Measurements from ENCODE around the gene KMT2B. TPM values are rescaled to one million over a fixed set of nuclear protein-coding genes. Genes with fewer than 3 reads are reported as not detected.

The KMT2B gene
- total RNA-seq, 1 experiment from 2014 or later: 10.8 TPM

GRCh38 chr19:35729021-35729420, 11.2 kb downstream of the KMT2B start:
- H3K4me2 ChIP-seq (ENCODE audit: low read length): no peak overlapping the region
- no peaks in the 10 kb centered on the region for H3K9me2 ChIP-seq (replicated peaks; ENCODE audit: low read length)
- H3K27me3 ChIP-seq (ENCODE audit: low read length): no peaks in the 10 kb centered on the region
- CTCF ChIA-PET: no interaction called here
- POLR2A ChIA-PET (ENCODE audit: unreplicated experiment): no interaction called here
- BruUV-seq (replicated peaks): no TSS peak
- TF ChIP-seq EZH2phosphoT487 (IDR thresholded peaks at IDR 0.05; ENCODE audit: borderline replicate concordance, low read length) (no peak), EZH2 (IDR thresholded peaks at IDR 0.05; ENCODE audit: low read length, unreplicated experiment) (no peak), CTCF (conservative IDR thresholded peaks at IDR 0.05; ENCODE audit: low read depth, low read length) (no peak)
- no peak overlapping the region for H3K27ac ChIP-seq (ENCODE audit: low read length)
- H3K4me1 ChIP-seq (ENCODE audit: insufficient read depth, low read length): no peaks in the 10 kb centered on the region
- no peaks in the 10 kb centered on the region for H4K20me1 ChIP-seq (ENCODE audit: low read length)
- no peak for ATAC-seq
- no peak overlapping the region for H3K4me3 ChIP-seq (ENCODE audit: low read length)
- intact Hi-C loops (cut with micrococcal nuclease): no loop called here
- H3K9ac ChIP-seq (ENCODE audit: low read length): no peak overlapping the region
- H2AFZ ChIP-seq (ENCODE audit: low read length): no peak overlapping the region
- H3K36me3 ChIP-seq (ENCODE audit: low read depth, low read length): peaks cover 5% of the 10 kb centered on the region
- H3F3A ChIP-seq (ENCODE audit: low read length, unreplicated experiment): no peaks in the 10 kb centered on the region
- no peaks in the 10 kb centered on the region for H3K79me2 ChIP-seq (ENCODE audit: low read length)
- no peak for DNase-seq
- no peaks in the 10 kb centered on the region for H3K9me3 ChIP-seq (ENCODE audit: low read length)

- CTCF ChIA-PET: no interaction called here
These were observed 12.0 kb downstream of the KMT2B start for GRCh38 chr19:35729763-35730162.

GRCh38 chr19:35730326-35730725, 12.5 kb downstream of the KMT2B start:
- H3K79me2 ChIP-seq (ENCODE audit: low read length): no peaks in the 10 kb centered on the region
- no TSS peak for BruUV-seq (replicated peaks)
- no peak overlapping the region for H3K27ac ChIP-seq (ENCODE audit: low read length)
- H2AFZ ChIP-seq (ENCODE audit: low read length): no peak overlapping the region
- H4K20me1 ChIP-seq (ENCODE audit: low read length): no peaks in the 10 kb centered on the region
- no peak overlapping the region for H3K4me3 ChIP-seq (ENCODE audit: low read length)
- ChIA-PET CTCF (no interaction called here), POLR2A (ENCODE audit: unreplicated experiment) (no interaction called here)
- intact Hi-C loops (cut with micrococcal nuclease): no loop called here
- no peaks in the 10 kb centered on the region for H3K9me2 ChIP-seq (replicated peaks; ENCODE audit: low read length)
- no peak for TF ChIP-seq EZH2phosphoT487 (IDR thresholded peaks at IDR 0.05; ENCODE audit: borderline replicate concordance, low read length)
- H3F3A ChIP-seq (ENCODE audit: low read length, unreplicated experiment): no peaks in the 10 kb centered on the region
- no peak overlapping the region for H3K4me2 ChIP-seq (ENCODE audit: low read length)
- H3K27me3 ChIP-seq (ENCODE audit: low read length): no peaks in the 10 kb centered on the region
- H3K4me1 ChIP-seq (ENCODE audit: insufficient read depth, low read length): no peaks in the 10 kb centered on the region
- DNase-seq (no peak), ATAC-seq (no peak)
- H3K9ac ChIP-seq (ENCODE audit: low read length): no peak overlapping the region
- H3K36me3 ChIP-seq (ENCODE audit: low read depth, low read length): peaks cover 5% of the 10 kb centered on the region
- H3K9me3 ChIP-seq (ENCODE audit: low read length): no peaks in the 10 kb centered on the region

More at GRCh38 chr19:35729763-35730162, 12.0 kb downstream of the KMT2B start:
- Histone ChIP-seq H3K9ac (ENCODE audit: low read length) (no peak overlapping the region), H3K9me3 (ENCODE audit: low read length) (no peaks in the 10 kb centered on the region), H3K27me3 (ENCODE audit: low read length) (no peaks in the 10 kb centered on the region), H3F3A (ENCODE audit: low read length, unreplicated experiment) (no peaks in the 10 kb centered on the region), H3K9me2 (replicated peaks; ENCODE audit: low read length) (no peaks in the 10 kb centered on the region), H3K36me3 (ENCODE audit: low read depth, low read length) (peaks cover 5% of the 10 kb centered on the region), H3K27ac (ENCODE audit: low read length) (no peak overlapping the region), H2AFZ (ENCODE audit: low read length) (no peak overlapping the region), H4K20me1 (ENCODE audit: low read length) (no peaks in the 10 kb centered on the region), H3K4me3 (ENCODE audit: low read length) (no peak overlapping the region), H3K79me2 (ENCODE audit: low read length) (no peaks in the 10 kb centered on the region), H3K4me1 (ENCODE audit: insufficient read depth, low read length) (no peaks in the 10 kb centered on the region), H3K4me2 (ENCODE audit: low read length) (no peak overlapping the region)
- BruUV-seq (replicated peaks): no TSS peak
- intact Hi-C loops (cut with micrococcal nuclease): no loop called here
- TF ChIP-seq EZH2 (IDR thresholded peaks at IDR 0.05; ENCODE audit: low read length, unreplicated experiment): no peak
- TF ChIP-seq CTCF (conservative IDR thresholded peaks at IDR 0.05; ENCODE audit: low read depth, low read length): no peak
- no peak for TF ChIP-seq EZH2phosphoT487 (IDR thresholded peaks at IDR 0.05; ENCODE audit: borderline replicate concordance, low read length)
- DNase-seq: no peak
- no peak for ATAC-seq
- POLR2A ChIA-PET (ENCODE audit: unreplicated experiment): no interaction called here

Data from PC-3 (cell line).